ENCODE results near the gene GADD45B. TPM values are rescaled to one million over a fixed set of nuclear protein-coding genes. Genes with fewer than 3 reads are reported as not detected.

The GADD45B gene
- total and polyA plus RNA-seq, 2 of the 4 experiments (the other 2 are of a cell fraction), result 30.1 to 106 TPM

DNA sequence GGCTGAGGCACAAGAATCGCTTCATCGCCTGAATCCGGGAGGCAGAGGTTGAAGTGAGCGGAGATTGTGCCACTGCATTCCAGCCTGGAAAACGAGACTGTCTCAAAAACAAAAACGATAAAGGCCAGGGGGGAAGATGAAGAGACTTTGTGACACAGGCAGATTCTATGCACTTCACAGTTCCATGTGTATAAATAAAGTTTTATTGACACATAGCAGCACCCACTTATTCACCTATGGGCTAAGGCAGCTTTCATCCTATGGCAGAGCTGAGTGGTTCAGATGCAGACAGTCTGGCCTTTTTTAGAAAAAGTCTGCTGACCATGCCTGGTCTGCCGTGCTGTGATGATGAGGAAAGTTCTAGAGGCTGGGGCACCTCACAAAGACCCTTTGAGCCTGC lies 24.8 kb upstream of the GADD45B start:
- Histone ChIP-seq H2BK20ac (ENCODE audit: low read depth, low read length) (no peak overlapping the region), H4K5ac (ENCODE audit: low read depth, low read length) (no peak overlapping the region), H3K4me3 (ENCODE audit: insufficient read depth, low read depth, low read length) (no peak overlapping the region), H3K18ac (ENCODE audit: low read depth, low read length) (no peak overlapping the region), H4K20me1 (ENCODE audit: insufficient read depth, low read length) (peaks cover 85% of the 10 kb centered on the region), H4K8ac (ENCODE audit: low read depth in 2 of 2, low read length in 2 of 2) (no peak overlapping the region), H3K27me3 (ENCODE audit: control insufficient read depth, insufficient read depth, low read length) (no peaks in the 10 kb centered on the region), H3K4ac (ENCODE audit: low read depth, low read length) (no peak overlapping the region), H3K27ac (ENCODE audit: insufficient read depth, low read length) (no peak overlapping the region), H3K14ac (replicated peaks; ENCODE audit: low read depth, low read length) (no peak overlapping the region), H2BK120ac (ENCODE audit: low read depth, low read length) (no peak overlapping the region), H2BK15ac (ENCODE audit: low read depth, low read length) (no peak overlapping the region), H3K9ac (ENCODE audit: low read depth, low read length) (no peak overlapping the region), H3K4me1 (ENCODE audit: control insufficient read depth, insufficient read depth, low read length) (no peaks in the 10 kb centered on the region), H2BK5ac (ENCODE audit: low read depth, low read length, poor library complexity, severe bottlenecking) (no peak overlapping the region), H2AK5ac (ENCODE audit: low read depth, low read length) (no peak overlapping the region), H3K9me3 (ENCODE audit: control insufficient read depth, insufficient read depth, low read length) (no peaks in the 10 kb centered on the region), H4K91ac (ENCODE audit: insufficient read depth, low read depth, low read length) (no peak overlapping the region), H2AFZ (replicated peaks; ENCODE audit: low read length, poor library complexity) (no peak overlapping the region), H3K56ac (ENCODE audit: extremely low read depth, insufficient read depth, low read length) (no peak overlapping the region), H2AK9ac (replicated peaks; ENCODE audit: low read depth, low read length, poor library complexity) (no peak overlapping the region), H3K4me2 (ENCODE audit: low read depth, low read length) (no peak overlapping the region), H3K36me3 (ENCODE audit: control insufficient read depth, insufficient read depth, low read length) (peaks cover 4% of the 10 kb centered on the region), H3K79me1 (ENCODE audit: low read depth in 1 of 2, low read length in 2 of 2) (peaks cover 5 to 71% of the 10 kb centered on the region in 2 experiments; a peak in 2 of 4 replicates), H3K23ac (ENCODE audit: low read depth, low read length) (no peak overlapping the region), H3K9me1 (ENCODE audit: insufficient read depth, low read length) (0 out of 2 replicates have a peak, but pooled peaks cover 14% of the 10 kb centered on the region)
- TF ChIP-seq RFX5 (IDR thresholded peaks at IDR 0.05; ENCODE audit: low read depth, low read length) (no peak), POLR2A (IDR thresholded peaks at IDR 0.05; ENCODE audit: low read depth, low read length) (no peak), RCOR1 (IDR thresholded peaks at IDR 0.05; ENCODE audit: insufficient replicate concordance, low read length) (no peak), NFE2L2 (IDR thresholded peaks at IDR 0.05; ENCODE audit: low read depth, low read length) (no peak), CEBPB (IDR thresholded peaks at IDR 0.05; ENCODE audit: low read depth, low read length) (no peak), MAZ (IDR thresholded peaks at IDR 0.05; ENCODE audit: borderline replicate concordance, low read depth, low read length) (no peak), MAFK (IDR thresholded peaks at IDR 0.05; ENCODE audit: low read depth, low read length) (no peak), CHD1 (IDR thresholded peaks at IDR 0.05; ENCODE audit: low read depth, low read length) (no peak), BHLHE40 (IDR thresholded peaks at IDR 0.05; ENCODE audit: low read depth, low read length) (no peak), FOS (IDR thresholded peaks at IDR 0.05; ENCODE audit: low read depth, low read length) (no peak)
- TF ChIP-seq, protein P1, sequence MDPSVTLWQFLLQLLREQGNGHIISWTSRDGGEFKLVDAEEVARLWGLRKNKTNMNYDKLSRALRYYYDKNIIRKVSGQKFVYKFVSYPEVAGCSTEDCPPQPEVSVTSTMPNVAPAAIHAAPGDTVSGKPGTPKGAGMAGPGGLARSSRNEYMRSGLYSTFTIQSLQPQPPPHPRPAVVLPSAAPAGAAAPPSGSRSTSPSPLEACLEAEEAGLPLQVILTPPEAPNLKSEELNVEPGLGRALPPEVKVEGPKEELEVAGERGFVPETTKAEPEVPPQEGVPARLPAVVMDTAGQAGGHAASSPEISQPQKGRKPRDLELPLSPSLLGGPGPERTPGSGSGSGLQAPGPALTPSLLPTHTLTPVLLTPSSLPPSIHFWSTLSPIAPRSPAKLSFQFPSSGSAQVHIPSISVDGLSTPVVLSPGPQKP (IDR thresholded peaks at IDR 0.05; ENCODE audit: borderline replicate concordance, low read depth, low read length), result no peak
- TF ChIP-seq, protein P2, sequence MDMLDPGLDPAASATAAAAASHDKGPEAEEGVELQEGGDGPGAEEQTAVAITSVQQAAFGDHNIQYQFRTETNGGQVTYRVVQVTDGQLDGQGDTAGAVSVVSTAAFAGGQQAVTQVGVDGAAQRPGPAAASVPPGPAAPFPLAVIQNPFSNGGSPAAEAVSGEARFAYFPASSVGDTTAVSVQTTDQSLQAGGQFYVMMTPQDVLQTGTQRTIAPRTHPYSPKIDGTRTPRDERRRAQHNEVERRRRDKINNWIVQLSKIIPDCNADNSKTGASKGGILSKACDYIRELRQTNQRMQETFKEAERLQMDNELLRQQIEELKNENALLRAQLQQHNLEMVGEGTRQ (IDR thresholded peaks at IDR 0.05; ENCODE audit: low read depth, low read length), result no peak
- TF ChIP-seq, protein P3, sequence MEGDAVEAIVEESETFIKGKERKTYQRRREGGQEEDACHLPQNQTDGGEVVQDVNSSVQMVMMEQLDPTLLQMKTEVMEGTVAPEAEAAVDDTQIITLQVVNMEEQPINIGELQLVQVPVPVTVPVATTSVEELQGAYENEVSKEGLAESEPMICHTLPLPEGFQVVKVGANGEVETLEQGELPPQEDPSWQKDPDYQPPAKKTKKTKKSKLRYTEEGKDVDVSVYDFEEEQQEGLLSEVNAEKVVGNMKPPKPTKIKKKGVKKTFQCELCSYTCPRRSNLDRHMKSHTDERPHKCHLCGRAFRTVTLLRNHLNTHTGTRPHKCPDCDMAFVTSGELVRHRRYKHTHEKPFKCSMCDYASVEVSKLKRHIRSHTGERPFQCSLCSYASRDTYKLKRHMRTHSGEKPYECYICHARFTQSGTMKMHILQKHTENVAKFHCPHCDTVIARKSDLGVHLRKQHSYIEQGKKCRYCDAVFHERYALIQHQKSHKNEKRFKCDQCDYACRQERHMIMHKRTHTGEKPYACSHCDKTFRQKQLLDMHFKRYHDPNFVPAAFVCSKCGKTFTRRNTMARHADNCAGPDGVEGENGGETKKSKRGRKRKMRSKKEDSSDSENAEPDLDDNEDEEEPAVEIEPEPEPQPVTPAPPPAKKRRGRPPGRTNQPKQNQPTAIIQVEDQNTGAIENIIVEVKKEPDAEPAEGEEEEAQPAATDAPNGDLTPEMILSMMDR (conservative IDR thresholded peaks at IDR 0.05; ENCODE audit: low read depth, low read length), result no peak
- 96% methylated on average over 6 of the region's 7 CpGs; no CpG with 5 or more reads in 1 of the 2 experiments for WGBS, 2 experiments (ENCODE audit: extremely low coverage in 2 of 2, insufficient read length in 1 of 2)
- BruUV-seq (replicated peaks), result no TSS peak
- POLR2A ChIA-PET (ENCODE audit: unreplicated experiment), result no interaction called here
- dilution Hi-C loops (cut with HindIII; ENCODE audit: low sequenced_read_pairs, unreplicated experiment) (no loop called here), intact Hi-C loops (cut with micrococcal nuclease) (no loop called here), in situ Hi-C loops (cut with MboI; ENCODE audit: low sequenced_read_pairs) (no loop called here)
- CTCF ChIA-PET, result no interaction called here
- ATAC-seq (ENCODE audit: low read depth), result no peak
- DNase-seq, result no peak

Measured in IMR-90 (cell line).